GM21360 (cell line): Measurements from ENCODE around the gene MRPS35.

ENCODE experiments used
- ATAC-seq: cut with Tn5 transposase; IDR thresholded peaks from one replicate; pipeline ENCODE4 v1.9.1; 2021; ENCODE audit warnings: mild to moderate bottlenecking, moderate library complexity; ENCODE audit not compliant: unreplicated experiment

MRPS35 gene

GRCh38 chr12:27710592-27711316, at the start of gene MRPS35:
Gene MRPS35 (plus strand): TSS chr12:27710832. CDS start chr12:27710844, 12 bp downstream.
- peak; percentile 90 for ATAC-seq

GRCh38 chr12:27665704-27666103, 44.9 kb upstream of the MRPS35 start:
- no peak for ATAC-seq

- ATAC-seq, result no peak
Observed at GRCh38 chr12:27666510-27666909, 44.1 kb upstream of the MRPS35 start.

- ATAC-seq, result no peak
Observed at GRCh38 chr12:27667540-27667939, 43.1 kb upstream of the MRPS35 start.

- ATAC-seq, result no peak
Observed at GRCh38 chr12:27672051-27672450, 38.6 kb upstream of the MRPS35 start.

GRCh38 chr12:27672643-27673042, 38.0 kb upstream of the MRPS35 start:
- no peak for ATAC-seq

GRCh38 chr12:27673101-27673718, 37.4 kb upstream of the MRPS35 start:
- ATAC-seq, result no peak

- no peak for ATAC-seq
Observed at GRCh38 chr12:27674989-27675388, 35.6 kb upstream of the MRPS35 start.

- ATAC-seq, result no peak
Observed at GRCh38 chr12:27680619-27681018, 30.0 kb upstream of the MRPS35 start.

- ATAC-seq, result no peak
Observed at GRCh38 chr12:27682534-27682933, 28.1 kb upstream of the MRPS35 start.

- ATAC-seq, result no peak
Observed at GRCh38 chr12:27685274-27685673, 25.4 kb upstream of the MRPS35 start.

GRCh38 chr12:27686147-27686546, 24.5 kb upstream of the MRPS35 start:
- no peak for ATAC-seq

- ATAC-seq, result no peak
Observed at GRCh38 chr12:27688671-27689070, 22.0 kb upstream of the MRPS35 start.

GRCh38 chr12:27689558-27690180, 21.0 kb upstream of the MRPS35 start:
- ATAC-seq, result no peak

GRCh38 chr12:27693403-27693802, 17.2 kb upstream of the MRPS35 start:
- no peak for ATAC-seq

- ATAC-seq, result no peak
Observed at GRCh38 chr12:27695556-27696292, 14.9 kb upstream of the MRPS35 start.

- no peak for ATAC-seq
Observed at GRCh38 chr12:27696293-27696652, 14.4 kb upstream of the MRPS35 start, which contains the start of gene REP15. Gene REP15 (plus strand): TSS chr12:27696447. CDS start chr12:27696563, 116 bp downstream.

GRCh38 chr12:27696864-27697564, 13.6 kb upstream of the MRPS35 start:
- no peak for ATAC-seq

- peak; percentile 94 for ATAC-seq
Observed at GRCh38 chr12:27703720-27704452, 6.7 kb upstream of the MRPS35 start.

- no peak for ATAC-seq
Observed at GRCh38 chr12:27705263-27705662, 5.4 kb upstream of the MRPS35 start.
